Measurements from ENCODE around the gene ELANE. TPM values are rescaled to one million over a fixed set of nuclear protein-coding genes. Genes with fewer than 3 reads are reported as not detected.
"Not testable (repeated sequence)": the region's sequence is repeated elsewhere in the genome, so short reads cannot be mapped to it uniquely, and the experiment has no call there.

Gene ELANE
- total RNA-seq, 1 donor from 2014 or later: not detected

DNA sequence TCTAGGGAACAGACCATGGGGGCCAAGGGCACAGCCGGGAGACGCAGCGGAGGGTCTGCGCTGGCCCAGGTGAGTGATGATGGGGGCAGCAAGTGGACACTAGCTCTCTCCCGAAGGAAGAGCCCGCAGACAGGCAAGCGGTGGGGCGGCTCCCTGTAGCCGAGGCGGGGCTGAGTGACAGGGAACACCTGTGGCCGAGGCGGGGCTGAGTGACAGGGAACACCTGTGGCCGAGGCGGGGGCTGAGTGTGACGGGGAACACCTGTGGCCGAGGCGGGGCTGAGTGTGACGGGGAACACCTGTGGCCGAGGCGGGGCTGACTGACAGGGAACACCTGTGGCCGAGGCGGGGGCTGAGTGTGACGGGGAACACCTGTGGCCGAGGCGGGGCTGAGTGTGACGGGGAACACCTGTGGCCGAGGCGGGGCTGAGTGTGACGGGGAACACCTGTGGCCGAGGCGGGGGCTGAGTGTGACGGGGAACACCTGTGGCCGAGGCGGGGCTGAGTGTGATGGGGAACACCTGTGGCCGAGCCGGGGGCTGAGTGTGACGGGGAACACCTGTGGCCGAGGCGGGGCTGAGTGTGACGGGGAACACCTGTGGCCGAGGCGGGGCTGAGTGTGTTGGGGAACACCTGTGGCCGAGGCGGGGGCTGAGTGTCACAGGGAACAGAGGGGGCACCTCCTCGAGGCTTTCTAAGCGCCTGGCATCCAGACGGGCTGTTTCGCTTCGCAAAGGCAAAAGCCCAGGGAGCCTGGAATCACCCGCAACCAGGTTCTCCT lies 39.5 kb downstream of the ELANE start:
- DNase-seq (ENCODE audit: extremely low read depth, low read depth, low spot score): not testable (repeated sequence)

DNA sequence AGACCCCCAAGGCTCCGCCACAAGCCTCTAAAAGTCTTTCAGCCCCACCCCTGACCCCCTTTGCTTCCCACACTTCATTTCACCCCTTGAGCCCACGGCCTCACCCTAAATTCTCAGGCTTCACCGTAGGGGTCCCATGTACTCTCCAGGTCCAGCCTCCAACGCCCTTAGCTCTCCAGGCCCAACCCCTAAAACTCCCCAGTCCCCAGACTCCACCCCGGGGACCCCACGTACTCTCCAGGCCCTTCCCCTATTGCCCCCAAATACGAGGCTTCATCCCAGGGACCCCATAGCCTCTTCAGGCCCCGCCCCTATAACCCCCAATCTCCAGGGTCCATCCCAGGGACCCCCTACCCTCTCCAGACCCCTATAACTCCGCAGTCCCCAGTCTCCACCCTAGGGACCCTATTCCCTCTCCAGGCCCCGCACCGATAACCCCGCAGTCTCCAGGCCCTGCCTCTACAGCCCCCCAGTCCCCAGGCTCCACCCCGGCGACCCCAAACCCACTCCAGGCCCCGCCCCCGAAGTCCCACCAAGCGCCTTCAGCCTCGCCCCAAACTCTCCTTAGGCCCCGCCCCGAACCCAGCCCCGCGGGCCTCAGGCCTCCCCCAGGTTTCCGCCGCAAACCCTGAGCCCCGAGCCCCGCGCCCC lies 40.3 kb downstream of the ELANE start:
- DNase-seq (ENCODE audit: extremely low read depth, low read depth, low spot score): no peak

DNA sequence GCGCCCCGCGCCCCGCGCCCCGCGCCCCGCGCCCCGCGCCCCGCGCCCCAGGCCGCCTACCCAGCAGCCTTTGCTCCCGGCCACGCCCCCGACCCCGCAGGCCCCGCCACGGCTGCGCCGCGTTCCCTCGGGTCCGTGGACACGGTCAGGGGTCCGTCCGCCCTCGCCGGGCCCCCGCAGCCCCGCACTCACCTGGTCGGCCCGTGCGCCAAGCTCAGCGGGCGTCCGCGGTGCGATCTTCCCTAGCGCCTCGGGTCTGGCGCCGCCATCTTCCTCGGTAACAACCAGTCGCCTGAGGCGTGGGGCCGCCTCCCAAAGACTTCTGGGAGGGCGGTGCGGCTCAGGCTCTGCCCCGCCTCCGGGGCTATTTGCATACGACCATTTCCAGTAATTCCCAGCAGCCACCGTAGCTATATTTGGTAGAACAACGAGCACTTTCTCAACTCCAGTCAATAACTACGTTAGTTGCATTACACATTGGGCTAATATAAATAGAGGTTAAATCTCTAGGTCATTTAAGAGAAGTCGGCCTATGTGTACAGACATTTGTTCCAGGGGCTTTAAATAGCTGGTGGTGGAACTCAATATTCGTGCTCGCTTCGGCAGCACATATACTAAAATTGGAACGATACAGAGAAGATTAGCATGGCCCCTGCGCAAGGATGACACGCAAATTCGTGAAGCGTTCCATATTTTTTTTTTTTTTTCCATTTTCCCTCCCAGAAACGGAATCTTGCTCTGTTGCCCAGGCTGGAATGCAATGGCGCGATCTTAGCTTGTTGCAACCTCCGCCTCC lies 41.0 kb downstream of the ELANE start, which contains the start of the genes MED16 and RNU6-9:
Gene MED16, minus strand, starts transcription at position 294 of the 796 bp plus-strand sequence. CDS start 2,056 bp downstream, outside the sequence.
Gene RNU6-9, plus strand, starts transcription at position 591 of the 796 bp plus-strand sequence.
- DNase-seq (ENCODE audit: extremely low read depth, low read depth, low spot score): peak; percentile 77

DNA sequence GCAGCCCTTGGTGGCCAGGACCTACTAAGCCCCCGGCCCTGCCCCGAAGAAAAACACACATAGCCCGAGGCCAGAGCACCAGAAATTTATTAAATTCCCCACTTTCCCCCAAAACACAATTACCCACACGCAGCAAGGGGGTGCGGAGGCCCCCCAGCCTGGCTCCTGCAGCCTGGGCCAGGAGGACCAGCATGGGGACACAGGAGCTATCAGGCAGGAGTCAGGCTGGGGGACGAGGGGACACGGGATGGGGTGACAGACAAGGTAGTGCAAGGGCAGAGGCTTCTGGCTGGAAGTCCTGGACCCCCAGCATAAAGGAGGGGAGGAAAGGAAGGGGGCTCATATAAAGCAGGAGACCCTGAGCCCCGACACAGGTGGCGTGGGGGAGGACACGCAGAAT lies 44.3 kb downstream of the ELANE start:
- no peak for DNase-seq (ENCODE audit: extremely low read depth, low read depth, low spot score)

DNA sequence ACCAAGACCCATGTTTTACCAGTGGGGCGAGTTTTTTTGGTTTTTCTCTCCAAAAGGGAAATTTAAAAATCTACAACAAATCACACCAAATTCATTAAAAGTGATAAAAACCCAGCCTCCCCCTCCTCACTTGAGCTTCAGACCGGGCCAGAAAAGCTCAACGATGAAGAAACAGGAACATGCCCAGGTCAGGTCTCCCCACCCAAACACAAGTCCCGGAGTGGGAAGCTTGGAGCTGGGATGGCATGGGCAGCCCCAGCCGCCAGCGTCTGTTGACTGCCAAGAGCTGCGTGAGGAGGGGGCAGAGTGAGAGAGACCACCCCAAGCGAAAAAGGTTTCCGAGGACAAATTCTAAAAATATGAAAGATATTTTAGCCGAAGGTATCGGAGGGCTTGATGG lies 44.9 kb downstream of the ELANE start:
- no peak for DNase-seq (ENCODE audit: extremely low read depth, low read depth, low spot score)

DNA sequence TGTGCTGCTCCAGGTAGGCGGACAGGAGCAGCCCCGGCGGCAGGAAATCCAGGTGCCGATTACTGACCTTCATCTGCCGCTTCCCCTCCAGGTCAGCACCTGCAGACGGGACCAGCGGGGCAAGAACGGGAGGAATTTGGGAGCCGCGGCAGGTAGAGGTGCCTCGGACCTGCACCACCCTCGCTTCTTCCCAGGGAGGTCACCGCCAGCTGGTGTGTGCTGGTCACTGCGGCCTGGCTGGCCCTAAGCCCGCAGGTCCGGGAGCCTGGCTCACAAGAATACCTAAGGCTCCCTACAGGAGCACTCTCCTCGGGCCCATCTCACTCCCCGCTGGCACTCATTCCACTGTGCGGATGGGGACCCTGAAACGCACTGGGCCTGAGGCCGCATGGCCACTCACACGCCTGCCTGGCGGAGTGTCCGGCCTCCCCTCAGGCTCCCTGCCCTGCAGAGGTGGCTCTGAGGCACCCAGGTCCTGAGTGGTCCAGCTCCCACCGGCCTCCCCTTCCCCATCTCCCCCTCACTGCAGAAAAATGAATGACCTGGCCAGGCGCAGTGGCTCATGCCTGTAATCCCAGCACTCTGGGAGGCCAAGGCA lies 45.4 kb downstream of the ELANE start:
- no peak for DNase-seq (ENCODE audit: extremely low read depth, low read depth, low spot score)

DNA sequence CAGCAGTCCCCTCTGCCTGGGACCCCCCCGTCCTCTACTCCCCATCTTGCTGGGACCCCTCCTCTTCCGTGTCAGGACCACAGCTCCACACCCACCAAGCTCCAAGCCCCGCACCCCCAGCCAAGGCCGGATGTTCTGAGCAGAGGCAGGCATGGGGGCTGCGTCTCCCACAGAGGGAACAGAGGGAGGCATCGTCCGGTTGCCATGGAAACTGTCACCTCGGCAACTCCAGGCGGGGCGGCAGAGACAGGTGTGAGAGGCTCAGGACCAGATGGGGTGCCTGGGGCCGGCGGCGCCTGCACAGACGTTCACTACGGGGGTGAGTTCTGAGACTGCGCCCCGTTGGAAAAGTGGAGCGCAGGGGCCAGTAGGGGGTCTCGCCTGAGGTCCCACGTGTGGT lies 46.6 kb downstream of the ELANE start:
- DNase-seq (ENCODE audit: extremely low read depth, low read depth, low spot score): no peak

DNA sequence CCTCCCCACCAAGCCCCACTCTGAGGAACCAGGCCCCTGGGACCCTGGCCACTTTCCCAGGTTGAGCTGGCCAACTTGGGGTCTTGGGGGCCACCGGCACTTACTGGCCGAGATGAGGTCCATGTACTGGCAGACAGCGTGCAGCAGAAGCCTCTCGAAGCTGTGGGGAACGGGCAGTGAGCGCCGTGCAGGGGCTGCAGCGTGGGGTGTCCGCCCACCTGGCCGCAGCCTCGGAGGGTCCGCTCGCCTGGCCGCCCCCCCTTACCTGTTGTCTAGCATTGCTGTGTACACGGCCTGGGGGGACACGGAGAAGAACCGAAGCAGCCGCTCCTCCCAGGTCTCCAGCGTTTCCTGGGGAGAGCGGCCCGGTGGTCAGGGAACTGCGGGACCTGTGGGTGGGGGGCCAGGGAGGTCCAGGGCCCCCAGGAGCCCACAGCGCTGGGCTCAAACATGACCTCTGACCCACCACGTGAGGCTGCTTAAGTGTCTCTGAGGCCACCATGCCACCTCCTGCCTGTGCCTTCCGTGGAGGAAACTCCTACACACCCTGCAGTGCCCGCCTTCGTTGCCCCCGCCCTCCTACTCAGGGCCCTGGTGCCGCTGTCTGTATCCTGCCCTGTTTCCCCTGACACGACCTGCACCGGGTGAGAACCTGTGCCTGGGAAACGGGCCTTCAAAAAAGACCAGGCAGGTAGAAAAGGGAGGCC lies 47.4 kb downstream of the ELANE start:
- no peak for DNase-seq (ENCODE audit: extremely low read depth, low read depth, low spot score)

DNA sequence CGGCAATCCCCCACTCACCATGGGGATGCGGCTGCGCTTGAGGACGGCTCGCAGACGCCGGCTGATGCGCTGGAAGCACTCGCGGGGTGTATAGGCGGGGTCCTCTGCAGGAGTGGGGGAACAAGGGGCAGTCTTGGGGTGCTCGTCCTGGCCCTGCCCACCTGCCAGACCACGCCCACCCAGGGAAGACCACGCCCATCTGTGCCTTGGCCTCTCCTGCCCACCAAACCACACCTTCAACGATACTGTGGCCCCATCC lies 47.9 kb downstream of the ELANE start:
- DNase-seq (ENCODE audit: extremely low read depth, low read depth, low spot score): no peak

DNA sequence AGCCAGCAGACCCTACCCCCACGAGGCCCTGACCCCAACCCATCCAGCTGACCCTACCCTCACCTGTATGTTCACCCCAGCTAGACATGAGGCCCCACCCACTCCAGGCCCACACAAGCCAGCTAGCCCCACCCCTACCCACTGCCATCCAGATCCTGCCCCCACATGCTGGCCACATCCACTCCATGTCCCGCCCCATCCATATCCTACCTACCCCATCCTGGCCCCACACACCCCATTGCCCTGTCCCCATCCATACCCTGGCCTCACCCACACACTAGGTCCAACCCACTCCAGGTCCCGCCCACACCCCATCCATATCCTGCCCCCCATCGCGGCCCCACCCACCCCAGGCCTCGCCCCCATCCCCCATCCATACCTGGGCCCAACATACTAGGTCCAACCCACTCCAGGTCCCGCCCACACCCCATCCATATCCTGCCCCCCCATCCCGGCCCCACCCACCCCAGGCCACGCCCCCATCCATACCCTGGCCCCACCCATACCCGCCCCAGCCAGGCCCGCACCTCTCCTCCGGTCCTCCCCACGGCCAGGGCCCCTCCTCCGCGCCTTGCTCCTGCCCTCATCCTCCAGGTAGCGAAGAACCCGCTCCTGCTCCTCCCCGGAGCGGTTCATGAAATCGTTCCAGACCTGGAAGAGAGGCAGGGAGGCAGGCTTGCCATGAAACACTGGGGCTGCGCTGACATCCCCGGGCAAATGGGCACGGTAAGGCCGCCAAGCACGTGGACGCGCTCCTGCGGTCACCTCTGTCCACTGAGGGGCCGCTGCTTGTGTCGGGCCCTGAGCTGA lies 48.4 kb downstream of the ELANE start:
- no peak for DNase-seq (ENCODE audit: extremely low read depth, low read depth, low spot score)

DNA sequence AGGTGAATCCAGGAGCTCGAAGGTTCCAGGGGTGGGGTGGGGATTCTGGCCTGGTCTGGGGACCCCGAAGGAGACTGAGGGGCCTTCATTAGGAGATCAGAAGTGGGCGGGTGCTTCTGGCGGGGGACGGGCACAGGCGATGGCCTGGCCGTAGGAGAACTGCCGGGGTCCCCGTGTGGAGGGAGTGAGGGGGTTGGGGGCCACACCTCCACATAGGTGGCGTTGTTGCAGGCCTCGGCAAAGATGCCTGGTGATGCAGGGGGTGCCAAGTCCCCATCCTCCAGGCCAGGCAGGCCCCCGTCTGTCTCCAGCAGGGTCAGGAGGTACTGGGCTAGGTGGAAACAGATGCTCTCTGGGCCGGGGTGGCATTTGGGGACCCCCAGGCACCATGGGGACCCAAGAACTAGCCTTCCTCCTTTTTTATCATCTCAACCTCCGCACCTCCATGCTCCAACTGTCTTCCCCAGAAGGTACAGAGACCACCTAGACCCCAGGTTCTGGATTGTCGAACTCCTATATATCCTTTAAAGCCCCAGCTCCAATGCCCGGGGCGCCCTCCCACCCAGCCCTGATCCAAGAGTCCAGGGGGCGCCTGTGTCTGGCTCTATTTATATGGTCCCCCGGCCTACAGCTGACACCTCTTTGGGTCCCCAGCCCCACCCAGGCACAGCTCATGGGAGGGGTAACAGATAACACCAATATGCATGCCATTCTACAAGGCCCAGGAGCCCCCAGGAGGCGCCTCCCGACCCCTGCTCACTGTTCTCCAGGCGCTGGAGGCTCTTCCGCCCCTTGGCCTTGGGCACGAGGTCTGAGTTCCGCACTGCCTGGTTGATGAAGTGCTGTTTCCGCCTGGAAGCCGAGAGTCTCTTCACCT lies 49.4 kb downstream of the ELANE start:
- no peak for DNase-seq (ENCODE audit: extremely low read depth, low read depth, low spot score)

DNA sequence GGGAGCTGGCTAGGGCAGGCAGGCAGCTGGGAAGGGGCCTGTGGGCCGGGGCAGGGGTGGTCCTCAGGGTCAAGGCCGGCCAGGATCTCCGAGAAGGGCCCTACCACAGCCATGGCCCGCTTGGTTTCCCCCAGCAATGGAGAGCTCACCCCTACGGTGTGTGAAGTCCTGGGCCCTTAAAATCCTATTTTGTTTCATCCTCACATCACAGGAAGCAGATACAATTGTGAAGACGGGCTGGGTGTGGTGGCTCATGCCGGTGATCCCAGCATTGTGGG lies 49.9 kb downstream of the ELANE start:
- no peak for DNase-seq (ENCODE audit: extremely low read depth, low read depth, low spot score)

DNA sequence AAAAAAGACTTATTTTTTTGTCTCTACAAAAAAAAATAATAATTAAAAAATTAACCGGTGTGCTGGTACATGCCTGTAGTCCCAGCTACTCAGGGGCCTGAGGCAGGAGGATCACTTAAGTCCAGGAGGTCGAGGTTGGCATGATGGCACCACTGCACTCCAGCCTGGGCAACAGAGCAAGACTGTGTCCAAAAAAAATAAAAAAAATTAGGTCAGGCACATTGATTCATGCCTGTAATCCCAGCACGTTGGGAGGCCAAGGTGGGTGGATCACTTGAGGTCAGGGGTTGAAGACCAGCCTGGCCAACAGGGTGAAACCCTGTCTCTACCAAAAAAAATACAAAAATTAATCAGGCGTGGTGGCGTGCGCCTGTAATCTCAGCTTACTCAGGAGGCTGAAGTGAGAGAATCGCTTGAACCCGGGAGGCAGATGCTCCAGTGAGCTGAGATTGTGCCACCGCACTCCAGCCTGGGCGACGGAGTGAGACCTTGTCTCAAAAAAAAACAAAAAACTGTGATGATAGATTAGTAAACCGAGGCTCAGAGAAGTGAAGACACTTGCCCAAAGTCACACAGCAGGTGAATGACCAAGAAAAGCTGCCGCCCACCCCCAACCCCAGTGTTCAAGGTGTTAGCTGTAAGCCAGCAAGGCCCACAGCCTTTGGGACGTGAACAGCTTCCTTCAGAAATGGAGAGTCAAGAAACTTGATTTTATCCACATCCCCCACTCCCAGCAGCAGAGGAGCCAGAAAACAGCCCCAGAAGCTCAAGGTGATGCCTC lies 50.5 kb downstream of the ELANE start:
- no peak for DNase-seq (ENCODE audit: extremely low read depth, low read depth, low spot score)

DNA sequence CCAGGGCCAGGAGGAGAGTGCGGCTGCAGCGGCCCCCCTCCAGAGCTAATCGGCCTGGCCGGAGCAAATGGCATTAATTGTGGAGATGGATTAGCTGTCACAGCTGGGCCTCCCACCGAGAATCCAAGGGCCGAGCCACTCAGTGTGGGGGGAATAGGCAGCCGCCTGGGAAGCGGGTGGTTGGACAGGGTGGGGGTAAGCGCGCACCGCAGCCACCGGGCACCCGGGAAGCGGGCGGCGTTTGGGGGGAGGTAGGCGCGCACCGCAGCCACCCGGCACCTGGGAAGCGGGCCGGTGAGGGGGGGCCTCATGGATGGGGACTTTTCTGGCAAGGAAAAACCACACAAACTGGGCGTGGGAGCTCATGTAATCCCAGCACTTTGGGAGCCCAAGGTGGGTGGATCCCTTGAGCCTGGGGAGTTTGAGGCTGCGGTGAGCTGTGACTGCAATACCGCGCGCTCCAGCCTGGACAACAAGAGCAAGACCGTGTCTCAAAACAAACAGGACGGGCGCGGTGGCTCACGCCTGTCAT lies 51.2 kb downstream of the ELANE start:
- DNase-seq (ENCODE audit: extremely low read depth, low read depth, low spot score): no peak

DNA sequence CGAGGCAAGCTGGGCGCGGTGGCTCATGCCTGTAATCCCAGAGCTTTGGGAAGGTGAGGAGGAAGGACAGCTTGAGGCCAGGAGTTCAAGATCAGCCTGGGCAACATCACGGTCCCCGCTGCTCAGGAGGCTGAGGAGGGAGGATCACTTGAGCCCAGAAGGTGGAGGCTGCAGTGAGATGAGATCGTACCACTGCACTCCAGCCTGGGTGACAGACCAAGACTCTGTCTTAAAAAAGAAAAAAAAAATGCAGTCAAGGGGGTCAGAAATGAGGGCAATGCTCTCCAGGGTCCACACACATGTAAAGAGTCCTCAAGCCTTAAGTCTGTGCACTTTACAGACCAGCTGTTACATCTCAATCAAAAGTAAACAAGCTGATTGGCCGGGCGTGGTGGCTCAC lies 52.4 kb downstream of the ELANE start:
- no peak for DNase-seq (ENCODE audit: extremely low read depth, low read depth, low spot score)
